PC-9 (cell line): ENCODE results near the gene RNF126.

Experiments
- CTCF ChIP-seq: fragments of 200-600 bp; sonication (generic); conservative IDR thresholded peaks from 2 replicates; pipeline ENCODE4 v1.6.1; 2017; ENCODE audit warnings: mixed run types, antibody characterized with exemption, mild to moderate bottlenecking, moderate library complexity
- EZH2 ChIP-seq: fragments of 200-600 bp; sonication (generic); IDR thresholded peaks from 2 replicates; pipeline ENCODE4 v1.8.0; 2017; ENCODE audit warnings: antibody characterized with exemption, low read depth

- TF ChIP-seq CTCF = no peak
- no peak for TF ChIP-seq EZH2
Measured at GRCh38 chr19:642767-643727, 20.0 kb downstream of the RNF126 start.
